CD4-positive, alpha-beta memory T cell (primary cell): ENCODE measurements around the gene ARMH4. TPM values are rescaled to one million over a fixed set of nuclear protein-coding genes. Genes with fewer than 3 reads are reported as not detected.

Experiments used
- CTCF ChIA-PET: fragments of 350-600 bp; sonication (Branson Sonifier 250); formaldehyde crosslinking; loops from one replicate; lab custom pipeline; 2021; ENCODE audit warnings: inconsistent platforms; ENCODE audit not compliant: partially characterized antibody; lab: Charles Lee
- POLR2A ChIA-PET: fragments of 350-600 bp; sonication (Branson Sonifier 250); formaldehyde crosslinking; loops from one replicate; lab custom pipeline; 2021; ENCODE audit not compliant: partially characterized antibody; lab: Charles Lee
- DNase-seq, 5 donors: peaks; one replicate each; pipeline versions ENCODE4 v3.0.0 to v3.0.0-alpha.2; 2020 to 2022; ENCODE audit warnings: mixed read lengths in 1 of 5
- H3K27ac ChIP-seq: one replicate; pipeline ENCODE4 v1.7.0; 2013; ENCODE audit warnings: low read depth, low read length
- H3K27me3 ChIP-seq: 2 replicates; pipeline ENCODE4 v1.7.0; 2013; ENCODE audit warnings: mild to moderate bottlenecking, low read length, moderate library complexity; ENCODE audit not compliant: insufficient read depth
- H3K36me3 ChIP-seq: 2 replicates; pipeline ENCODE4 v1.7.0; 2013; ENCODE audit warnings: mild to moderate bottlenecking, low read length, moderate library complexity; ENCODE audit not compliant: insufficient read depth
- H3K4me1 ChIP-seq: 2 replicates; pipeline ENCODE4 v1.7.0; 2013; ENCODE audit warnings: mild to moderate bottlenecking, low read length, moderate library complexity; ENCODE audit not compliant: insufficient read depth
- H3K4me3 ChIP-seq, 2 donors: one replicate each; pipeline ENCODE4 v1.7.0; 2013; ENCODE audit warnings: low read length in 2 of 2, mild to moderate bottlenecking in 1 of 2
- H3K9me3 ChIP-seq, 2 donors: one replicate each; pipeline ENCODE4 v1.7.0; 2013; ENCODE audit warnings: low read length in 2 of 2, control low read depth in 1 of 2; ENCODE audit not compliant: control insufficient read depth in 1 of 2
- H3K27ac Mint-ChIP-seq, 7 donors: one replicate each; pipeline ENCODE4 v1.8.0; 2020 to 2021; ENCODE audit warnings: mixed read lengths in 7 of 7, mild to moderate bottlenecking in 6 of 7, inconsistent platforms in 3 of 7, moderate library complexity in 3 of 7
- H3K27me3 Mint-ChIP-seq, 2 donors: one replicate each; pipeline ENCODE4 v1.8.0; 2020 to 2021; ENCODE audit warnings: mixed read lengths in 2 of 2
- H3K36me3 Mint-ChIP-seq, 2 donors: one replicate each; pipeline ENCODE4 v1.8.0; 2020 to 2021; ENCODE audit warnings: mixed read lengths in 2 of 2, inconsistent platforms in 1 of 2, mild to moderate bottlenecking in 1 of 2
- H3K4me1 Mint-ChIP-seq, 4 donors: one replicate each; pipeline ENCODE4 v1.8.0; 2020 to 2021; ENCODE audit warnings: mixed read lengths in 4 of 4, mild to moderate bottlenecking in 1 of 4
- H3K4me3 Mint-ChIP-seq, 8 donors: one replicate each; pipeline ENCODE4 v1.8.0; 2020 to 2021; ENCODE audit warnings: mixed read lengths in 8 of 8, mild to moderate bottlenecking in 7 of 8, moderate library complexity in 6 of 8, inconsistent platforms in 3 of 8
- H3K9me3 Mint-ChIP-seq, 8 donors: one replicate each; pipeline ENCODE4 v1.8.0; 2020 to 2021; ENCODE audit warnings: mixed read lengths in 8 of 8, mild to moderate bottlenecking in 5 of 8, inconsistent platforms in 3 of 8, moderate library complexity in 1 of 8
- intact Hi-C: fragments of 100-400 bp; cut with micrococcal nuclease; formaldehyde crosslinking; loops from one replicate; pipeline ENCODE4 v1.15.1; 2023
- polyA plus RNA-seq, 2 donors: library from polyadenylated mRNA; unstranded; fragments of 300-500 nt; fragmentation: Illumina TruSeq; gene quantifications; one replicate each; pipeline ENCODE4 v1.2.3, GENCODE V29; 2021
- total RNA-seq, 2 experiments: library from RNA; stranded (reverse); gene quantifications; one replicate each; pipeline ENCODE4 v1.2.3, GENCODE V29; 2021

Gene ARMH4
- total and polyA plus RNA-seq, 4 experiments from 2014 or later: not detected

DNA sequence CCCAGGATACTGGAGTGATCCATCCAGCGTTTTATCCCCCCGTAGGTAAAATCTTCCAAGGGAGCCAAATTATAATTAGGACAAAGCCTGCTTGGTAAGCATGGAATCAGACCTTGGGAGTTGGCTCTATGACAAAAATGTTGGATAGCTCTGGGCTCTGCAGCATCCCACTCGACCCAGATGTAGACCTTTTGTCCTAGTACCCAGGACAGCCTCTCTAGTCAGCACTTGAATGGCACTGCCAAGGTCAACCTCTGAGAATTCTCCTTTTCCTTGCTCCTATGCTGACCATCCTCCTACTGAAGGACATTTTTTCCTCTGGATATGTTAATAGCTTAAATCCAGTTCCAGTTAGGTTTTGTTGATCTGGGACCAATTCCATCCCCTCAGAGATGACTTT is 181.4 kb downstream of the ARMH4 start:
- Mint-ChIP-seq H3K27ac (no peak overlapping the region), H3K9me3 (no peaks in the 10 kb centered on the region), H3K27me3 (peaks cover 0 to 2% of the 10 kb centered on the region in 2 donors), H3K4me3 (no peak overlapping the region), H3K36me3 (no peaks in the 10 kb centered on the region), H3K4me1 (no peaks in the 10 kb centered on the region)
- no peaks in the 10 kb centered on the region for H3K27me3 ChIP-seq
- no peak overlapping the region for H3K27ac ChIP-seq
- intact Hi-C loops: no loop called here
- no peaks in the 10 kb centered on the region for H3K9me3 ChIP-seq
- H3K4me1 ChIP-seq: no peaks in the 10 kb centered on the region
- H3K4me3 ChIP-seq: no peak overlapping the region
- CTCF ChIA-PET: no interaction called here
- DNase-seq: no peak
- POLR2A ChIA-PET: no interaction called here
- no peaks in the 10 kb centered on the region for H3K36me3 ChIP-seq

DNA sequence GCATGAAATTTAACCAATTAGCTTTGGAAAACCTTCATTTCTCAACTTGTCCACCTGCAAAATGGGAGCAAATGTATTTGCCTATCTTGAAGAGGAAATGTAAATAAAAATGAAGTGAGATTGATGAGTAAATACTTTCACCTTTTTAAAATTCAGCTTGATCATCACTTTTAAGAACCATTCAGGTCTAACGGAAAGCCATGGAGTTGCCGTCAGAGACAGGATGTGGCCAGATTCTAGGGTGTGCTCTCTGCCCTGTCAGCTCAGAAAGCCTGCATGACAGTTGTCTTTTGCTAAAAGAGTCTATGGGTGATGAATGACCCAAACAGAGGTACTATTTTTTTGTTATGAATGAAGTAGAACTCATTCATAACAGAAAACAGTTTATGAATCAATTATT is 181.8 kb downstream of the ARMH4 start:
- Mint-ChIP-seq H3K4me1 (no peaks in the 10 kb centered on the region), H3K4me3 (no peak overlapping the region), H3K27me3 (peaks cover 0 to 2% of the 10 kb centered on the region in 2 donors), H3K27ac (no peak overlapping the region), H3K9me3 (no peaks in the 10 kb centered on the region), H3K36me3 (no peaks in the 10 kb centered on the region)
- H3K9me3 ChIP-seq: no peaks in the 10 kb centered on the region
- no peak for DNase-seq
- H3K36me3 ChIP-seq: no peaks in the 10 kb centered on the region
- CTCF ChIA-PET: no interaction called here
- H3K4me1 ChIP-seq: no peaks in the 10 kb centered on the region
- POLR2A ChIA-PET: no interaction called here
- no peak overlapping the region for H3K4me3 ChIP-seq
- no peak overlapping the region for H3K27ac ChIP-seq
- H3K27me3 ChIP-seq: no peaks in the 10 kb centered on the region
- intact Hi-C loops: no loop called here

DNA sequence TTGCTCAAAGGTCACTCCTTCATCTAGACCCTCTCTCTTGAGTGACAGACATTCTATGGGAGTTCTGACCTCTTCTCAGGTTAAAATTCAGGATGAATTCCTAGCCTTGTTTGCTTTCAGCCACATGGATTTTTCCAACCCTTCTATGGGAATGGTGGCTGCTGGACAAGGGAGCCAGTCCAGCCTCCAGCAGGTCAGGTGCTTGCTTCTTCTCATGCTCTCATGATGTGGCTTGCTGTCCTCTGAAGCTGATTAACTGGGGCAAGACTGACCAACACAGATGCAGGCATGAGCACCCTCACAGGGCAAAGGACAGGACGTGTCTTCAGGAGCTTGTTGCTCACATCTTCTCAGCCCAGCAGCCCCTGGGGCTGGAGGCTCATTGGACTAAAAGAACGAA is 188.9 kb downstream of the ARMH4 start:
- intact Hi-C loops: no loop called here
- no peaks in the 10 kb centered on the region for H3K36me3 Mint-ChIP-seq

DNA sequence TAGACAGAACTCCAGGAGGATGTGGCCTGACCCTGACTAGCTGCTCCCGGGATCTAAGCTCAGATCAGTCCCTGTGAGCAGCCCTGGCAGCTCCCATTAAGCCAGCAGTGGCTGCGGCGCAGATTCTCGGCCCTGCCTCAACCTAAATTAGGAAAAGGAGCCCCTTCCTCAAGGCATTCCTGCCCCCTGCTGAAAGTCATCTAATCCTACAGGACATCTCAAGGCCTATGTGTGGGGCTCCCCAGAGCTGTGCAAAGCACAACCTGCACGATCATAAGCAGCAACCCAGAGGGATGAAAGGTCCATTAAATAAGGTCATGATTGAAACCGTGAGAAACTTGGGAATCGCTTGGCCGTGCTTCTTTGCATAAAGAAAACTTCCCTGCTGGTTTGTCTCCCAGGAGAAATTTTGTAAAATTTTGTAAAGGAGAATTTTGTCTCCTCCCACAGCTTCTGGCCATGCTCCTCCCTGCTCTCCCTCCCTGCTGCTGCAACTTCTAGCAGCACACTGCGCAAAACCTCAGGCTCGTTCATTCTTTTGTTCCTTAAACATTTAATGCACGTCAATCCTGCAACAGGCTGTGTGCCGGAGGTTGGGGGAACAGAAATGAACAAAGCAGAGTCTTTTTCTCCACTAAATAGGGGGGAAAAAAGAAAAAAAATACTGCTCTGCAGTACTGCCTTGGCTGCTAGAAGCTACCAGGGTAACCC is 189.5 kb downstream of the ARMH4 start:
- Histone ChIP-seq H3K4me3 (no peak overlapping the region), H3K36me3 (no peaks in the 10 kb centered on the region), H3K4me1 (no peaks in the 10 kb centered on the region), H3K27ac (no peak overlapping the region), H3K9me3 (no peaks in the 10 kb centered on the region), H3K27me3 (no peaks in the 10 kb centered on the region)
- Mint-ChIP-seq H3K27ac (no peak overlapping the region), H3K9me3 (peaks cover 0 to 2% (median 0%) of the 10 kb centered on the region in 8 donors), H3K36me3 (no peaks in the 10 kb centered on the region), H3K4me3 (no peak overlapping the region), H3K27me3 (peaks cover 3% of the 10 kb centered on the region in 2 donors), H3K4me1 (no peaks in the 10 kb centered on the region)
- intact Hi-C loops: no loop called here
- ChIA-PET POLR2A (no interaction called here), CTCF (no interaction called here)
- no peak for DNase-seq

More for the DNA sequence above, 188.9 kb downstream of the ARMH4 start:
- H3K4me1 Mint-ChIP-seq: no peaks in the 10 kb centered on the region
- no peak overlapping the region for H3K4me3 ChIP-seq
- ChIA-PET POLR2A (no interaction called here), CTCF (no interaction called here)
- H3K9me3 ChIP-seq: no peaks in the 10 kb centered on the region
- DNase-seq: no peak
- no peak overlapping the region for H3K4me3 Mint-ChIP-seq
- peaks cover 0 to 2% (median 0%) of the 10 kb centered on the region in 8 donors for H3K9me3 Mint-ChIP-seq
- H3K27me3 Mint-ChIP-seq: peaks cover 3% of the 10 kb centered on the region in 2 donors
- H3K27me3 ChIP-seq: no peaks in the 10 kb centered on the region
- H3K27ac Mint-ChIP-seq: no peak overlapping the region
- H3K36me3 ChIP-seq: no peaks in the 10 kb centered on the region
- no peaks in the 10 kb centered on the region for H3K4me1 ChIP-seq
- H3K27ac ChIP-seq: no peak overlapping the region

DNA sequence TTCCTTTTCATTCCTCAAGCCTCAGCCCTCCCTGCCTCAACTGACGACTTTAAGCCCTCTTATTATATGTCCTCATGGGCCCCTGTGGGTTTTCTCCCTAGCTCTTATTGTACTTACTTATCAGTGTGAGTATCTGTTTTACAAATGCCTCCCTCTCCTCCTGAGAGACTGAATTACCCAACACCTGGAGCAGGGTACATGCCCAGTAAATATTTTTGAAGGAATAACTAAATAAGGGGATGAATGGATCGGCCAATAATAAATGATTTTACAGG is 190.3 kb downstream of the ARMH4 start:
- CTCF ChIA-PET: no interaction called here

DNA sequence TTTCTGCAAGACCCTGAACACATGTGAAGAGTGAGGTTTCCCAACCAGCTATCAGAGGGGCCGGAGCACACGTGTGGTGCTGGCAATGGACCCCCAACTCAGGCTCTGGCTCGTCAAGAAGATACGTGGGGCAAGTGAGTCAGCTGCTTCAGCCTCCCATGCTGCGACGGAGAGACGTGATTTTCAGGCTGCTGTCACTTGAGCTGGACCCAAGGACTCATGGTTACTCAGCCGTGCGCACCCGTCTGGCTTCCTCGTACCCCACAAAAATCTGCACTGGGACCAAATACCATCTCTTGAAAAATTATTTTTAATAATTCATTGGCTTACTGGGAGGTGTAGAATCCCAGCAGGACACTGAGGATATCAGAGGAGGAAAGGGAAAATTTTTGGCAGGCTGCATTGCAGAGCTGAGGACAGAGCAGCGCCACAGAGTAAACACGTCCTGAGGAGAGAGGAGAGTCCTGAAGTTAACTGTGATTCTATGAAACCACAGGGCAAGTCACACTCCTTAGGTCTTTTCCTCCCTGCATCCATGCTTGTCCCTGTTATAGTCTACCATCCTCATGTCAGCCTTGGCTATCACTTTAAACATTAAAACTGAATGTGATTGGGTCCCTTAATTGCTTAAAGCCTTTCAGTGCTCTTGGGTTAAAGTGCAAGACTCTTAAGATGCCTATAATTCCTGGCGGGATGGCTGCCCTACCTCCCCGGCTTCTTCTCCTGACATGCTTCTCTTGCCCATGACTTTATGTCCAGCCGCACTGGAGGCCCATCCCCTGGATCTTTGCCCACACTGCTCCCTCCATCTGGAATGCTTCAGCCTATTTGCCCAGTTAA is 190.8 kb downstream of the ARMH4 start:
- Mint-ChIP-seq H3K27me3 (peaks cover 3% of the 10 kb centered on the region in 2 donors), H3K9me3 (peaks cover 0 to 2% (median 0%) of the 10 kb centered on the region in 8 donors), H3K4me1 (no peaks in the 10 kb centered on the region), H3K36me3 (no peaks in the 10 kb centered on the region), H3K4me3 (no peak overlapping the region), H3K27ac (no peak overlapping the region)
- H3K27me3 ChIP-seq: no peaks in the 10 kb centered on the region
- POLR2A ChIA-PET: no interaction called here
- H3K4me3 ChIP-seq: no peak overlapping the region
- intact Hi-C loops: no loop called here
- no peaks in the 10 kb centered on the region for H3K9me3 ChIP-seq
- no peaks in the 10 kb centered on the region for H3K4me1 ChIP-seq
- no peaks in the 10 kb centered on the region for H3K36me3 ChIP-seq
- CTCF ChIA-PET: no interaction called here
- no peak for DNase-seq
- no peak overlapping the region for H3K27ac ChIP-seq

More for the DNA sequence above, 190.3 kb downstream of the ARMH4 start:
- Histone ChIP-seq H3K36me3 (no peaks in the 10 kb centered on the region), H3K27ac (no peak overlapping the region), H3K9me3 (no peaks in the 10 kb centered on the region), H3K4me1 (no peaks in the 10 kb centered on the region), H3K27me3 (no peaks in the 10 kb centered on the region), H3K4me3 (no peak overlapping the region)
- no peak overlapping the region for H3K27ac Mint-ChIP-seq
- no peaks in the 10 kb centered on the region for H3K36me3 Mint-ChIP-seq
- no peaks in the 10 kb centered on the region for H3K4me1 Mint-ChIP-seq
- no peak overlapping the region for H3K4me3 Mint-ChIP-seq
- intact Hi-C loops: no loop called here
- no peak for DNase-seq
- POLR2A ChIA-PET: no interaction called here
- H3K9me3 Mint-ChIP-seq: peaks cover 0 to 2% (median 0%) of the 10 kb centered on the region in 8 donors
- peaks cover 3% of the 10 kb centered on the region in 2 donors for H3K27me3 Mint-ChIP-seq

DNA sequence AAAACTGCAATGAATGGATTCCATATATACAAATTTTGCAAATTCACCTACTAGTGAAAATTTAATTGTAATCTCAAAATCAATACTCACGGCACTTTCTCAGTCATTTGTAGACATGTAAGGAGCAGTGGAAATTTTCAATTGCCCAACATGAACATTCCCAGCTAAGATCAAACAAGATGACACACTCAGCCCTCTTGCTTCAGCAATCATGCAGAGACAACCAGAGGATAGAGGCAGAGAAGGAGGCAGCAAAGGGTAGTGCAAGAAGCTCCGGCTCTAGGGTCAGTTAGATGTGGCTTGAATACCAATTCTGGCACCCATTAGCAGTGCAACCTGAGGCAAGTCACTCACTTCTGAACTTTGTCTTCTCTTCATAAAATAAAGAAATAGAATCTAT is 194.6 kb downstream of the ARMH4 start:
- ChIA-PET POLR2A (no interaction called here), CTCF (no interaction called here)
- H3K27ac ChIP-seq: no peak overlapping the region
- H3K36me3 ChIP-seq: no peaks in the 10 kb centered on the region
- H3K9me3 Mint-ChIP-seq: peaks cover 3 to 23% (median 9%) of the 10 kb centered on the region in 8 donors
- peak overlapping the region in 1 of 8 donors; percentile 2 for H3K4me3 Mint-ChIP-seq
- no peaks in the 10 kb centered on the region for H3K27me3 ChIP-seq
- no peak overlapping the region for H3K27ac Mint-ChIP-seq
- intact Hi-C loops: no loop called here
- no peaks in the 10 kb centered on the region for H3K36me3 Mint-ChIP-seq
- H3K4me3 ChIP-seq: no peak overlapping the region
- H3K27me3 Mint-ChIP-seq: peaks cover 4 to 8% of the 10 kb centered on the region in 2 donors
- no peak for DNase-seq
- H3K4me1 Mint-ChIP-seq: no peaks in the 10 kb centered on the region
- H3K4me1 ChIP-seq: no peaks in the 10 kb centered on the region
- no peaks in the 10 kb centered on the region for H3K9me3 ChIP-seq
